Measurements from ENCODE around the gene PLCL1.
A peak's percentile ranks its signal among the peaks of the same experiment; 100 is the strongest.

PLCL1 gene

GRCh38 chr2:197954328-197954727 lies 149.9 kb downstream of the PLCL1 start:
- DNase-seq (ENCODE audit: low read depth): no peak

- no peak for DNase-seq (ENCODE audit: low read depth)
Observed at GRCh38 chr2:197958592-197959150, 154.3 kb downstream of the PLCL1 start.

- no peak for DNase-seq (ENCODE audit: low read depth)
Observed at GRCh38 chr2:197959383-197959782, 155.0 kb downstream of the PLCL1 start.

- no peak for DNase-seq (ENCODE audit: low read depth)
Observed at GRCh38 chr2:197960786-197961185, 156.4 kb downstream of the PLCL1 start.

GRCh38 chr2:197964720-197965119 lies 160.3 kb downstream of the PLCL1 start:
- DNase-seq (ENCODE audit: low read depth): no peak

- DNase-seq (ENCODE audit: low read depth): no peak
Observed at GRCh38 chr2:197965756-197966155, 161.4 kb downstream of the PLCL1 start.

GRCh38 chr2:197969391-197969893 lies 165.0 kb downstream of the PLCL1 start:
- peak; percentile 90 for DNase-seq (ENCODE audit: low read depth)

- DNase-seq (ENCODE audit: low read depth): peak; percentile 89
Observed at GRCh38 chr2:197972061-197972460, 167.7 kb downstream of the PLCL1 start.

GRCh38 chr2:197972587-197972986 lies 168.2 kb downstream of the PLCL1 start:
- DNase-seq (ENCODE audit: low read depth): no peak

- no peak for DNase-seq (ENCODE audit: low read depth)
Observed at GRCh38 chr2:197973772-197974171, 169.4 kb downstream of the PLCL1 start.

GRCh38 chr2:197975931-197976519 lies 171.6 kb downstream of the PLCL1 start:
- DNase-seq (ENCODE audit: low read depth): no peak

GRCh38 chr2:197978971-197979370 lies 174.6 kb downstream of the PLCL1 start:
- no peak for DNase-seq (ENCODE audit: low read depth)

GRCh38 chr2:197982565-197982964 lies 178.2 kb downstream of the PLCL1 start:
- no peak for DNase-seq (ENCODE audit: low read depth)

- DNase-seq (ENCODE audit: low read depth): no peak
Observed at GRCh38 chr2:197985029-197985638, 180.7 kb downstream of the PLCL1 start.

- DNase-seq (ENCODE audit: low read depth): no peak
Observed at GRCh38 chr2:197986977-197987376, 182.6 kb downstream of the PLCL1 start.

GRCh38 chr2:197990356-197990755 lies 186.0 kb downstream of the PLCL1 start:
- no peak for DNase-seq (ENCODE audit: low read depth)

GRCh38 chr2:197992482-197993133 lies 188.2 kb downstream of the PLCL1 start:
- DNase-seq (ENCODE audit: low read depth): no peak

- no peak for DNase-seq (ENCODE audit: low read depth)
Observed at GRCh38 chr2:197993363-197993762, 189.0 kb downstream of the PLCL1 start.

GRCh38 chr2:197993830-197994229 lies 189.4 kb downstream of the PLCL1 start:
- DNase-seq (ENCODE audit: low read depth): peak; percentile 39

GRCh38 chr2:197994751-197995150 lies 190.4 kb downstream of the PLCL1 start:
- no peak for DNase-seq (ENCODE audit: low read depth)

- no peak for DNase-seq (ENCODE audit: low read depth)
Observed at GRCh38 chr2:197996583-197996982, 192.2 kb downstream of the PLCL1 start.

- no peak for DNase-seq (ENCODE audit: low read depth)
Observed at GRCh38 chr2:197997083-197997541, 192.7 kb downstream of the PLCL1 start.

- DNase-seq (ENCODE audit: low read depth): no peak
Observed at GRCh38 chr2:197998702-197999101, 194.3 kb downstream of the PLCL1 start.

Data from HS-5 (cell line).